Measurements from ENCODE around the gene SLC24A1. TPM values are rescaled to one million over a fixed set of nuclear protein-coding genes. Genes with fewer than 3 reads are reported as not detected.

SLC24A1 gene
- 3.4 and 3.5 TPM in 2 replicates for total RNA-seq

GRCh38 chr15:65621638-65622037 is at the start of gene SLC24A1:
Gene SLC24A1 (plus strand): TSS chr15:65621938. CDS start chr15:65624081, 2,143 bp downstream.
- intact Hi-C loops (cut with micrococcal nuclease), result no loop called here

GRCh38 chr15:65571971-65572370 is 49.8 kb upstream of the SLC24A1 start:
- intact Hi-C loops (cut with micrococcal nuclease), result no loop called here

- intact Hi-C loops (cut with micrococcal nuclease), result no loop called here
Observed at GRCh38 chr15:65576664-65577063, 45.1 kb upstream of the SLC24A1 start.

GRCh38 chr15:65577129-65577996 is 44.4 kb upstream of the SLC24A1 start:
- intact Hi-C loops (cut with micrococcal nuclease), result no loop called here

GRCh38 chr15:65578904-65579728 is 42.6 kb upstream of the SLC24A1 start:
- intact Hi-C loops (cut with micrococcal nuclease), result no loop called here

GRCh38 chr15:65579762-65580161 is 42.0 kb upstream of the SLC24A1 start:
- intact Hi-C loops (cut with micrococcal nuclease), result loop anchor here (5.0 kb wide), 1 partner anchor 47 kb away; the partner anchor contains the start of gene HACD3

- intact Hi-C loops (cut with micrococcal nuclease), result loop anchor here (5.0 kb wide), 1 partner anchor 48 kb away; the partner anchor contains the start of gene HACD3
Observed at GRCh38 chr15:65580287-65580686, 41.5 kb upstream of the SLC24A1 start.

- intact Hi-C loops (cut with micrococcal nuclease), result loop anchor here (5.0 kb wide), 1 partner anchor 51 kb away; the partner anchor contains the start of gene HACD3
Observed at GRCh38 chr15:65583701-65584100, 38.0 kb upstream of the SLC24A1 start.

- intact Hi-C loops (cut with micrococcal nuclease), result loop anchor here (5.0 kb wide), 1 partner anchor 52 kb away; the partner anchor contains the start of gene HACD3
Observed at GRCh38 chr15:65584241-65584640, 37.5 kb upstream of the SLC24A1 start.

- intact Hi-C loops (cut with micrococcal nuclease), result no loop called here
Observed at GRCh38 chr15:65587094-65587493, 34.6 kb upstream of the SLC24A1 start.

- intact Hi-C loops (cut with micrococcal nuclease), result no loop called here
Observed at GRCh38 chr15:65595960-65596359, 25.8 kb upstream of the SLC24A1 start.

- intact Hi-C loops (cut with micrococcal nuclease), result no loop called here
Observed at GRCh38 chr15:65598468-65598867, 23.3 kb upstream of the SLC24A1 start.

- intact Hi-C loops (cut with micrococcal nuclease), result no loop called here
Observed at GRCh38 chr15:65599677-65600076, 22.1 kb upstream of the SLC24A1 start.

GRCh38 chr15:65603134-65603533 is 18.6 kb upstream of the SLC24A1 start:
- intact Hi-C loops (cut with micrococcal nuclease), result no loop called here

- intact Hi-C loops (cut with micrococcal nuclease), result no loop called here
Observed at GRCh38 chr15:65603559-65603958, 18.2 kb upstream of the SLC24A1 start.

GRCh38 chr15:65610871-65611718 is 10.6 kb upstream of the SLC24A1 start, which contains the start of gene INTS14:
Gene INTS14 (minus strand): TSS chr15:65611131. CDS start chr15:65607380, 3,751 bp downstream.
- intact Hi-C loops (cut with micrococcal nuclease), result loop anchor here (1.0 to 2.0 kb wide), 3 partner anchors 80 to 258 kb away; partner anchors contain the start of genes DPP8, HACD3 and RAB11A

- intact Hi-C loops (cut with micrococcal nuclease), result loop anchor here (1.0 to 2.0 kb wide), 3 partner anchors 81 to 257 kb away; partner anchors contain the start of genes DPP8, HACD3 and RAB11A
Observed at GRCh38 chr15:65611888-65612615, 9.7 kb upstream of the SLC24A1 start.

GRCh38 chr15:65612616-65612946 is 9.2 kb upstream of the SLC24A1 start:
- intact Hi-C loops (cut with micrococcal nuclease), result no loop called here

GRCh38 chr15:65612949-65613744 is 8.6 kb upstream of the SLC24A1 start:
- intact Hi-C loops (cut with micrococcal nuclease), result no loop called here
